Subcutaneous adipose tissue (tissue), 4 donors: ENCODE data around the gene NHS. TPM values are rescaled to one million over a fixed set of nuclear protein-coding genes. Genes with fewer than 3 reads are reported as not detected.

Source experiments
- CTCF ChIP-seq: fragments of 450-650 bp; IDR thresholded peaks from one replicate; pipeline ENCODE4 v1.5.1; 2016; ENCODE audit warnings: low read depth, mild to moderate bottlenecking, control low read depth, antibody characterized with exemption, moderate library complexity
- total RNA-seq, 4 donors: library from RNA; depleted of rRNA; stranded (reverse); fragments of >200 nt; gene quantifications; one replicate each; pipeline ENCODE4 v1.1.0, GENCODE V29; 2016

Gene NHS
- total RNA-seq, 4 donors from 2014 or later = 5.8 to 17.4 (median 9.5) TPM

GRCh38 chrX:17594693-17595092 is 219.7 kb downstream of the NHS start:
- no peak for TF ChIP-seq CTCF

- TF ChIP-seq CTCF = no peak
These were observed 220.5 kb downstream of the NHS start for GRCh38 chrX:17595456-17596035.

- TF ChIP-seq CTCF = no peak
These were observed 221.1 kb downstream of the NHS start for GRCh38 chrX:17596061-17596460.

GRCh38 chrX:17596546-17597205 is 221.7 kb downstream of the NHS start:
- no peak for TF ChIP-seq CTCF

- TF ChIP-seq CTCF = no peak
These were observed 222.3 kb downstream of the NHS start for GRCh38 chrX:17597327-17597726.

GRCh38 chrX:17597836-17598439 is 222.9 kb downstream of the NHS start:
- TF ChIP-seq CTCF = no peak

- no peak for TF ChIP-seq CTCF
These were observed 226.6 kb downstream of the NHS start for GRCh38 chrX:17601441-17602200.
